Measurements from ENCODE around the gene UNC5A.
"Not testable (repeated sequence)": the region's sequence is repeated elsewhere in the genome, so short reads cannot be mapped to it uniquely, and the experiment has no call there.

Gene UNC5A

GRCh38 chr5:176866707-176867310 lies 56.5 kb downstream of the UNC5A start:
- DNase-seq, result no peak

- no peak for DNase-seq
Observed at GRCh38 chr5:176868126-176868525, 57.8 kb downstream of the UNC5A start.

- DNase-seq, result no peak
Observed at GRCh38 chr5:176868731-176869130, 58.4 kb downstream of the UNC5A start.

GRCh38 chr5:176869501-176870109 lies 59.2 kb downstream of the UNC5A start:
- DNase-seq, result no peak

GRCh38 chr5:176870110-176870591 lies 59.8 kb downstream of the UNC5A start:
- no peak for DNase-seq

GRCh38 chr5:176870644-176871043 lies 60.3 kb downstream of the UNC5A start:
- DNase-seq, result not testable (repeated sequence)

- not testable (repeated sequence) for DNase-seq
Observed at GRCh38 chr5:176872586-176872985, 62.2 kb downstream of the UNC5A start.

- DNase-seq, result not testable (repeated sequence)
Observed at GRCh38 chr5:176873011-176873410, 62.7 kb downstream of the UNC5A start.

GRCh38 chr5:176873541-176874172 lies 63.3 kb downstream of the UNC5A start:
- no peak for DNase-seq

GRCh38 chr5:176874198-176874780 lies 63.9 kb downstream of the UNC5A start:
- no peak for DNase-seq

- DNase-seq, result no peak
Observed at GRCh38 chr5:176875014-176875550, 64.7 kb downstream of the UNC5A start.

- no peak for DNase-seq
Observed at GRCh38 chr5:176875783-176876505, 65.6 kb downstream of the UNC5A start.

- no peak for DNase-seq
Observed at GRCh38 chr5:176876506-176877431, 66.4 kb downstream of the UNC5A start.

- DNase-seq, result no peak
Observed at GRCh38 chr5:176877793-176878331, 67.5 kb downstream of the UNC5A start.

- no peak for DNase-seq
Observed at GRCh38 chr5:176878463-176878862, 68.1 kb downstream of the UNC5A start.

- DNase-seq, result no peak
Observed at GRCh38 chr5:176878906-176879662, 68.7 kb downstream of the UNC5A start.

GRCh38 chr5:176879663-176880361 lies 69.5 kb downstream of the UNC5A start:
- DNase-seq, result no peak

- no peak for DNase-seq
Observed at GRCh38 chr5:176880366-176881020, 70.1 kb downstream of the UNC5A start.

- no peak for DNase-seq
Observed at GRCh38 chr5:176881021-176881749, 70.8 kb downstream of the UNC5A start.
